Neural cell (in vitro differentiated cells): ENCODE results near the gene TMEM59. TPM values are rescaled to one million over a fixed set of nuclear protein-coding genes. Genes with fewer than 3 reads are reported as not detected.

Experiments
- H2AFZ ChIP-seq: fragments of 200-600, 300-800 bp; sonication (generic), shearing (Covaris generic); 2 replicates; pipeline ENCODE4 v1.6.0; 2014; ENCODE audit warnings: low read depth, mild to moderate bottlenecking, antibody characterized with exemption, low read length, moderate library complexity
- H3F3A ChIP-seq: fragments of 200-600 bp; shearing (Covaris generic); 2 replicates; pipeline ENCODE4 v1.6.1; 2016; ENCODE audit warnings: mild to moderate bottlenecking, moderate library complexity, mixed read lengths, antibody characterized with exemption, low read length; ENCODE audit not compliant: insufficient read depth, poor library complexity, severe bottlenecking
- H3K27ac ChIP-seq: fragments of 200-600, 300-800 bp; sonication (generic), shearing (Covaris generic); 2 replicates; pipeline ENCODE4 v1.5.1; 2014; ENCODE audit warnings: mild to moderate bottlenecking, low read length, moderate library complexity
- H3K27me3 ChIP-seq: fragments of 300-800, 200-600 bp; sonication (generic), shearing (Covaris generic); 2 replicates; pipeline ENCODE4 v1.6.0; 2014; ENCODE audit warnings: mild to moderate bottlenecking, low read depth, low read length, moderate library complexity; ENCODE audit not compliant: insufficient read depth
- H3K36me3 ChIP-seq: fragments of 300-800, 200-600 bp; sonication (generic), shearing (Covaris generic); 2 replicates; pipeline ENCODE4 v1.5.1; 2014; ENCODE audit warnings: mild to moderate bottlenecking, antibody characterized with exemption, low read length, moderate library complexity; ENCODE audit not compliant: insufficient read depth
- H3K4me2 ChIP-seq: fragments of 300-800, 200-600 bp; sonication (generic), shearing (Covaris generic); 2 replicates; pipeline ENCODE4 v1.6.0; 2014; ENCODE audit warnings: mild to moderate bottlenecking, low read length
- H3K4me3 ChIP-seq: fragments of 300-800, 200-600 bp; sonication (generic), shearing (Covaris generic); 2 replicates; pipeline ENCODE4 v1.5.1; 2014; ENCODE audit warnings: mild to moderate bottlenecking, low read length, moderate library complexity
- H3K79me2 ChIP-seq: fragments of 200-600 bp; shearing (Covaris generic); replicated peaks from 2 replicates; pipeline ENCODE4 v1.6.0; 2014; ENCODE audit warnings: mild to moderate bottlenecking, low read length, moderate library complexity; ENCODE audit not compliant: insufficient read depth
- H3K9ac ChIP-seq: fragments of 300-800, 200-600 bp; sonication (generic), shearing (Covaris generic); 2 replicates; pipeline ENCODE4 v1.6.1; 2016; ENCODE audit warnings: mild to moderate bottlenecking, low read length, mixed read lengths
- H3K9me2 ChIP-seq: fragments of 200-600 bp; shearing (Covaris generic); 2 replicates; pipeline ENCODE4 v1.6.1; 2016; ENCODE audit warnings: mild to moderate bottlenecking, low read length, mixed read lengths; ENCODE audit not compliant: insufficient read depth
- H3K9me3 ChIP-seq: fragments of 200-600, 300-800 bp; sonication (generic), shearing (Covaris generic); 2 replicates; pipeline ENCODE4 v1.6.1; 2016; ENCODE audit warnings: mild to moderate bottlenecking, mixed run types, low read length, moderate library complexity, mixed read lengths
- H4K20me1 ChIP-seq: fragments of 200-600 bp; shearing (Covaris generic); 2 replicates; pipeline ENCODE4 v1.6.1; 2016; ENCODE audit warnings: mild to moderate bottlenecking, mixed run types; ENCODE audit not compliant: insufficient read depth
- EP300 ChIP-seq: fragments of 450-650 bp; conservative IDR thresholded peaks from 2 replicates; pipeline ENCODE4 v1.6.1; 2014; ENCODE audit warnings: antibody characterized with exemption, mild to moderate bottlenecking, moderate library complexity; ENCODE audit not compliant: poor library complexity, severe bottlenecking
- EZH2 ChIP-seq: fragments of 200-600, 300-800 bp; shearing (Covaris generic), sonication (generic); IDR thresholded peaks from 2 replicates; pipeline ENCODE4 v1.6.1; 2014; ENCODE audit warnings: antibody characterized with exemption, low read length, borderline replicate concordance, mild to moderate bottlenecking; ENCODE audit not compliant: insufficient read depth, poor library complexity, severe bottlenecking
- MXI1 ChIP-seq: fragments of 450-650 bp; conservative IDR thresholded peaks from 2 replicates; pipeline ENCODE4 v1.6.1; 2014; ENCODE audit warnings: antibody characterized with exemption, mild to moderate bottlenecking; ENCODE audit not compliant: poor library complexity, severe bottlenecking
- POLR2AphosphoS5 ChIP-seq: IDR thresholded peaks from 2 replicates; pipeline ENCODE4 v1.6.1; 2012
- RAD21 ChIP-seq: fragments of 450-650 bp; conservative IDR thresholded peaks from 2 replicates; pipeline ENCODE4 v1.6.1; 2014; ENCODE audit warnings: antibody characterized with exemption, mild to moderate bottlenecking, moderate library complexity
- SMC3 ChIP-seq: fragments of 450-650 bp; conservative IDR thresholded peaks from 2 replicates; pipeline ENCODE4 v1.6.1; 2014; ENCODE audit warnings: antibody characterized with exemption, mild to moderate bottlenecking, moderate library complexity; ENCODE audit not compliant: poor library complexity
- TAF1 ChIP-seq: IDR thresholded peaks from 2 replicates; pipeline ENCODE4 v1.6.1; 2012; ENCODE audit warnings: low read depth
- polyA plus RNA-seq: library from polyadenylated mRNA; depleted of rRNA; stranded (reverse); fragments of >200 nt; gene quantifications from 2 replicates; pipeline ENCODE4 v1.2.3, GENCODE V29; 2014
- TF ChIP-seq, protein P1 (sequence below): IDR thresholded peaks from 2 replicates; pipeline ENCODE4 v1.6.1; 2012; ENCODE audit warnings: borderline replicate concordance
- TF ChIP-seq, protein P2 (sequence below): fragments of 450-650 bp; IDR thresholded peaks from 2 replicates; pipeline ENCODE4 v1.5.1; 2014; ENCODE audit warnings: antibody characterized with exemption, mild to moderate bottlenecking, moderate library complexity; ENCODE audit not compliant: poor library complexity, severe bottlenecking

TMEM59 gene
- polyA plus RNA-seq, 1 donor from 2014 or later: 328 TPM

DNA sequence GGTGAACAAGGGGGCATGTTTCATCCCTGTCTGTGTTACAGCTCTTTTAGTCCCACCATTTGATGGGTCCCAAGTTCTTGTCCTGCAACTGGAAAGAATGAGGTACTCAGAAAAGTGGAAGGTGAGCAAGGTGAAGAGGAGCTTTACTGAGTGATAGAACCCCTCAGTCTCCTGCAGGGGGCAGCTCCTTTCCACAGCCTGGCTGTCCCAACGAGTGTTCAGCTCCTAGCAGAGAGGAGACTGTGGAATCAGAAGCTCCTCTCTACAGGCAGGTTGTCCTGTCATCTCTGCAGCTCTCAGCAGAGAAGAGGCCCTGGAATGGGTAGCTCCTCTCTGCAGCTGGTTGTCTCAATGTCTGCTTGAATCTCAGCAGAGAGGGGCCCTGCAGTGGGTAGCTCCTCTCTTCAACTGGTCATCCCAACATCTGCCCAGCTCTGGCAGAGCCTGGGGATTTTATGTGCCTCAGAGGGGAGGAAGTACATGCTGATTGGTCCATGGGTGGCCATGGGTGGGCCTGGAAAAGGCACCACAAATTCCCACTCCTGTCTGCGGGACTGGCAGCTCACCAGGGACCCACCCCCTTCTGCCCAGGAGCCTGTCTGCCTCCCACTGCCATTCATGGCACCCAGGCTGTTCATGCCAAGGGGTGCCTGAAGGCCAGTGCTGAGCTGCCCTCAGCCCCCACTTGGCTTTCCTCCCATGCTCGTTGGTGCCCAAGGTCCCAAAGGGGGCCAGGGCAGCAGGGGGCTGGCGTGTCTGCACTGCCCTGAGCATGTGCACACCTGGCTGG is 60.7 kb downstream of the TMEM59 start:
- H3K9me3 ChIP-seq: no peaks in the 10 kb centered on the region
- no peaks in the 10 kb centered on the region for H3K27me3 ChIP-seq
- no peak overlapping the region for H3K27ac ChIP-seq
- H4K20me1 ChIP-seq: no peaks in the 10 kb centered on the region
- H3F3A ChIP-seq: no peaks in the 10 kb centered on the region
- H3K4me3 ChIP-seq: no peak overlapping the region
- no peak overlapping the region for H3K4me2 ChIP-seq
- no peak overlapping the region for H2AFZ ChIP-seq
- H3K9ac ChIP-seq: no peak overlapping the region
- no peaks in the 10 kb centered on the region for H3K9me2 ChIP-seq
- no peaks in the 10 kb centered on the region for H3K36me3 ChIP-seq
- TF ChIP-seq EZH2 (no peak), SMC3 (no peak), MXI1 (no peak), RAD21 (no peak), TAF1 (no peak), POLR2AphosphoS5 (no peak), EP300 (no peak)
- H3K79me2 ChIP-seq: no peaks in the 10 kb centered on the region

DNA sequence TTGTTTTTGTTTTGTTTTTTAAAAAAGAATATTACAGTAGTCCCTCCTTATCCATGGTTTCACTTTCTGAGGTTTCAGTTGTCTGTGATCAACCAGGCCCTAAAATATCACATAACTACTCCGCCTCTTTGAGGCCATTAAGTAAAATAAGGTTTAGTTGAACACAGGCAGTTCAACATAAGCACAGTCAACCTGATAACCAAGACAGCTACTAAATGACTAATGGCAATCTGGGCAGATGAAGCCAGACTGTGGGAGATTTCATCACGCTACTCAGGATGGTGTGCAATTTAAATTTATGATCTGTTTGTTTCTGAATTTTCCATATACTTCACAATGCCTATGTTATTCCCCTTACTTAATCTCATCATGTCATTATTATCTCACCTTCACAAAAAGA is 65.1 kb downstream of the TMEM59 start:
- Histone ChIP-seq H4K20me1 (no peaks in the 10 kb centered on the region), H3K4me3 (no peak overlapping the region), H3K4me2 (no peak overlapping the region), H3K79me2 (no peaks in the 10 kb centered on the region), H3K9me2 (no peaks in the 10 kb centered on the region), H3K27ac (no peak overlapping the region), H3K9me3 (no peaks in the 10 kb centered on the region), H3K9ac (no peak overlapping the region), H2AFZ (no peak overlapping the region), H3K27me3 (no peaks in the 10 kb centered on the region), H3K36me3 (no peaks in the 10 kb centered on the region), H3F3A (no peaks in the 10 kb centered on the region)
- TF ChIP-seq, protein P1, sequence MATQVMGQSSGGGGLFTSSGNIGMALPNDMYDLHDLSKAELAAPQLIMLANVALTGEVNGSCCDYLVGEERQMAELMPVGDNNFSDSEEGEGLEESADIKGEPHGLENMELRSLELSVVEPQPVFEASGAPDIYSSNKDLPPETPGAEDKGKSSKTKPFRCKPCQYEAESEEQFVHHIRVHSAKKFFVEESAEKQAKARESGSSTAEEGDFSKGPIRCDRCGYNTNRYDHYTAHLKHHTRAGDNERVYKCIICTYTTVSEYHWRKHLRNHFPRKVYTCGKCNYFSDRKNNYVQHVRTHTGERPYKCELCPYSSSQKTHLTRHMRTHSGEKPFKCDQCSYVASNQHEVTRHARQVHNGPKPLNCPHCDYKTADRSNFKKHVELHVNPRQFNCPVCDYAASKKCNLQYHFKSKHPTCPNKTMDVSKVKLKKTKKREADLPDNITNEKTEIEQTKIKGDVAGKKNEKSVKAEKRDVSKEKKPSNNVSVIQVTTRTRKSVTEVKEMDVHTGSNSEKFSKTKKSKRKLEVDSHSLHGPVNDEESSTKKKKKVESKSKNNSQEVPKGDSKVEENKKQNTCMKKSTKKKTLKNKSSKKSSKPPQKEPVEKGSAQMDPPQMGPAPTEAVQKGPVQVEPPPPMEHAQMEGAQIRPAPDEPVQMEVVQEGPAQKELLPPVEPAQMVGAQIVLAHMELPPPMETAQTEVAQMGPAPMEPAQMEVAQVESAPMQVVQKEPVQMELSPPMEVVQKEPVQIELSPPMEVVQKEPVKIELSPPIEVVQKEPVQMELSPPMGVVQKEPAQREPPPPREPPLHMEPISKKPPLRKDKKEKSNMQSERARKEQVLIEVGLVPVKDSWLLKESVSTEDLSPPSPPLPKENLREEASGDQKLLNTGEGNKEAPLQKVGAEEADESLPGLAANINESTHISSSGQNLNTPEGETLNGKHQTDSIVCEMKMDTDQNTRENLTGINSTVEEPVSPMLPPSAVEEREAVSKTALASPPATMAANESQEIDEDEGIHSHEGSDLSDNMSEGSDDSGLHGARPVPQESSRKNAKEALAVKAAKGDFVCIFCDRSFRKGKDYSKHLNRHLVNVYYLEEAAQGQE: no peak
- TF ChIP-seq POLR2AphosphoS5: no peak
- TF ChIP-seq, protein P2, sequence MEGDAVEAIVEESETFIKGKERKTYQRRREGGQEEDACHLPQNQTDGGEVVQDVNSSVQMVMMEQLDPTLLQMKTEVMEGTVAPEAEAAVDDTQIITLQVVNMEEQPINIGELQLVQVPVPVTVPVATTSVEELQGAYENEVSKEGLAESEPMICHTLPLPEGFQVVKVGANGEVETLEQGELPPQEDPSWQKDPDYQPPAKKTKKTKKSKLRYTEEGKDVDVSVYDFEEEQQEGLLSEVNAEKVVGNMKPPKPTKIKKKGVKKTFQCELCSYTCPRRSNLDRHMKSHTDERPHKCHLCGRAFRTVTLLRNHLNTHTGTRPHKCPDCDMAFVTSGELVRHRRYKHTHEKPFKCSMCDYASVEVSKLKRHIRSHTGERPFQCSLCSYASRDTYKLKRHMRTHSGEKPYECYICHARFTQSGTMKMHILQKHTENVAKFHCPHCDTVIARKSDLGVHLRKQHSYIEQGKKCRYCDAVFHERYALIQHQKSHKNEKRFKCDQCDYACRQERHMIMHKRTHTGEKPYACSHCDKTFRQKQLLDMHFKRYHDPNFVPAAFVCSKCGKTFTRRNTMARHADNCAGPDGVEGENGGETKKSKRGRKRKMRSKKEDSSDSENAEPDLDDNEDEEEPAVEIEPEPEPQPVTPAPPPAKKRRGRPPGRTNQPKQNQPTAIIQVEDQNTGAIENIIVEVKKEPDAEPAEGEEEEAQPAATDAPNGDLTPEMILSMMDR: no peak
- TF ChIP-seq EZH2: no peak
- TF ChIP-seq RAD21: no peak
- TF ChIP-seq TAF1: no peak
- no peak for TF ChIP-seq SMC3
- TF ChIP-seq EP300: no peak
- no peak for TF ChIP-seq MXI1
